H1 (cell line): ENCODE results near the gene NUDT3. TPM values are rescaled to one million over a fixed set of nuclear protein-coding genes. Genes with fewer than 3 reads are reported as not detected.
A peak's percentile ranks its signal among the peaks of the same experiment; 100 is the strongest.

Experiments
- CTCF ChIA-PET: fragments of 300-600 bp; sonication (Branson Sonifier 250); formaldehyde crosslinking; loops from one replicate; lab custom pipeline; 2021; ENCODE audit not compliant: partially characterized antibody; lab: Charles Lee
- POLR2A ChIA-PET: fragments of 300-600 bp; sonication (Branson Sonifier 250); formaldehyde crosslinking; loops from one replicate; lab custom pipeline; 2021; ENCODE audit warnings: inconsistent platforms; ENCODE audit not compliant: partially characterized antibody; lab: Charles Lee
- DNase-seq, 2 experiments: peaks; one replicate each; pipeline versions ENCODE4 v3.0.0 to v3.0.0-alpha.2; 2010 to 2022; ENCODE audit warnings: low spot score in 2 of 2, low read depth in 1 of 2, mixed read lengths in 1 of 2
- FAIRE-seq: peaks from 2 replicates; lab custom pipeline; 2011; peaks lifted over from hg19 to GRCh38; lab: Jason Lieb, UNC
- H2AFZ ChIP-seq: 2 replicates; pipeline ENCODE4 v1.8.1; 2012; ENCODE audit warnings: low read length, inconsistent platforms
- H2AK5ac ChIP-seq: 2 replicates; pipeline ENCODE4 v1.6.1; 2013; ENCODE audit warnings: low read depth, low read length
- H2BK120ac ChIP-seq: replicated peaks from 2 replicates; pipeline ENCODE3; 2013; ENCODE audit warnings: low read depth, low read length, inconsistent platforms
- H2BK12ac ChIP-seq: 2 replicates; pipeline ENCODE4 v1.6.1; 2013; ENCODE audit warnings: low read depth, low read length
- H2BK15ac ChIP-seq: 2 replicates; pipeline ENCODE4 v1.6.1; 2013; ENCODE audit warnings: low read length
- H2BK20ac ChIP-seq: 2 replicates; pipeline ENCODE4 v1.6.1; 2013; ENCODE audit warnings: low read length
- H2BK5ac ChIP-seq: 2 replicates; pipeline ENCODE4 v1.6.1; 2013; ENCODE audit warnings: low read depth, low read length
- H3K14ac ChIP-seq: 2 replicates; pipeline ENCODE4 v1.6.1; 2013; ENCODE audit warnings: inconsistent platforms; ENCODE audit not compliant: insufficient read length
- H3K18ac ChIP-seq: 2 replicates; pipeline ENCODE4 v1.6.1; 2013; ENCODE audit warnings: low read length; ENCODE audit errors: extremely low read depth
- H3K23ac ChIP-seq: 2 replicates; pipeline ENCODE4 v1.6.1; 2013; ENCODE audit warnings: inconsistent platforms; ENCODE audit not compliant: insufficient read length
- H3K23me2 ChIP-seq: 2 replicates; pipeline ENCODE4 v1.6.1; 2013; ENCODE audit warnings: low read depth, low read length
- H3K27ac ChIP-seq: 2 replicates; pipeline ENCODE4 v1.6.1; 2011; ENCODE audit warnings: low read depth, low read length, inconsistent platforms
- H3K27me3 ChIP-seq, 4 experiments: replicated peaks in 1 of 4; 1 replicate in 1 of 4; 2 replicates in 3 of 4; pipeline versions ENCODE4 v1.6.1 to v1.8.1; 2011 to 2013; ENCODE audit warnings: low read length in 3 of 4, mild to moderate bottlenecking in 3 of 4, inconsistent platforms in 2 of 4, mixed read lengths in 2 of 4, moderate library complexity in 1 of 4; ENCODE audit not compliant: control insufficient read depth in 3 of 4, insufficient read depth in 3 of 4; ENCODE audit errors: extremely low read depth in 1 of 4
- H3K36me3 ChIP-seq, 4 experiments: 2 replicates each; pipeline versions ENCODE4 v1.6.1 to v1.8.1; 2011 to 2013; ENCODE audit warnings: mild to moderate bottlenecking in 4 of 4, low read length in 3 of 4, moderate library complexity in 2 of 4, control low read depth in 1 of 4, inconsistent platforms in 1 of 4; ENCODE audit not compliant: insufficient read depth in 4 of 4, control insufficient read depth in 2 of 4
- H3K4ac ChIP-seq: replicated peaks from 2 replicates; pipeline ENCODE3; 2013; ENCODE audit warnings: low read length, low read depth, mixed read lengths, inconsistent platforms; ENCODE audit not compliant: insufficient read length
- H3K4me1 ChIP-seq, 4 experiments: replicated peaks in 1 of 4; 1 replicate in 1 of 4; 2 replicates in 3 of 4; pipeline versions ENCODE4 v1.6.1 to v1.8.1; 2011 to 2013; ENCODE audit warnings: low read length in 3 of 4, inconsistent platforms in 2 of 4, mixed read lengths in 1 of 4; ENCODE audit not compliant: insufficient read depth in 4 of 4, control insufficient read depth in 3 of 4
- H3K4me2 ChIP-seq, 2 experiments: 2 replicates each; pipeline versions ENCODE4 v1.6.1 to v1.8.1; 2011 to 2013; ENCODE audit warnings: low read depth in 2 of 2, low read length in 2 of 2, control low read depth in 1 of 2, inconsistent platforms in 1 of 2, mild to moderate bottlenecking in 1 of 2; ENCODE audit not compliant: insufficient read depth in 1 of 2
- H3K4me3 ChIP-seq, 4 experiments: fragments of 200-600, 300-600 bp in 1 of 4; sonication (generic), shearing (Covaris generic), sonication (Bioruptor Twin) in 1 of 4; 2 replicates each; pipeline versions ENCODE4 v1.5.1 to v1.8.1; 2011 to 2016; ENCODE audit warnings: low read length in 4 of 4, low read depth in 3 of 4, control low read depth in 2 of 4, inconsistent platforms in 2 of 4, mild to moderate bottlenecking in 2 of 4, mixed read lengths in 1 of 4, moderate library complexity in 1 of 4; ENCODE audit not compliant: insufficient read depth in 2 of 4; ENCODE audit errors: extremely low read depth in 1 of 4
- H3K56ac ChIP-seq: replicated peaks from 2 replicates; pipeline ENCODE3; 2013; ENCODE audit warnings: low read depth, mild to moderate bottlenecking, mixed read lengths, low read length, inconsistent platforms; ENCODE audit not compliant: insufficient read length
- H3K79me1 ChIP-seq: 2 replicates; pipeline ENCODE4 v1.6.1; 2013; ENCODE audit warnings: low read depth, low read length, control low read depth
- H3K79me2 ChIP-seq, 2 experiments: 2 replicates each; pipeline versions ENCODE4 v1.6.1 to v1.8.1; 2012 to 2013; ENCODE audit warnings: low read length in 2 of 2, mild to moderate bottlenecking in 2 of 2, inconsistent platforms in 1 of 2; ENCODE audit not compliant: insufficient read depth in 2 of 2, control insufficient read depth in 1 of 2
- H3K9ac ChIP-seq, 4 experiments: replicated peaks in 1 of 4; 1 replicate in 1 of 4; 2 replicates in 3 of 4; pipeline versions ENCODE4 v1.6.1 to v1.8.1; 2011 to 2013; ENCODE audit warnings: low read depth in 3 of 4, low read length in 3 of 4, control low read depth in 2 of 4, mild to moderate bottlenecking in 2 of 4, moderate library complexity in 2 of 4, inconsistent platforms in 1 of 4; ENCODE audit errors: extremely low read depth in 1 of 4
- H3K9me3 ChIP-seq, 2 experiments: 2 replicates each; pipeline versions ENCODE4 v1.6.1 to v1.8.1; 2012 to 2013; ENCODE audit warnings: mild to moderate bottlenecking in 2 of 2, moderate library complexity in 2 of 2, control low read depth in 1 of 2, inconsistent platforms in 1 of 2, low read depth in 1 of 2, low read length in 1 of 2, mixed read lengths in 1 of 2; ENCODE audit not compliant: insufficient read depth in 2 of 2
- H4K20me1 ChIP-seq, 2 experiments: replicated peaks in 1 of 2; 2 replicates each; pipeline versions ENCODE3 to v1.8.1; 2011 to 2013; ENCODE audit warnings: inconsistent platforms in 2 of 2, low read length in 2 of 2, mild to moderate bottlenecking in 1 of 2; ENCODE audit not compliant: insufficient read depth in 2 of 2, control insufficient read depth in 1 of 2
- H4K5ac ChIP-seq: 2 replicates; pipeline ENCODE4 v1.6.1; 2013; ENCODE audit warnings: low read length, low read depth, mixed read lengths, inconsistent platforms; ENCODE audit not compliant: insufficient read length
- H4K8ac ChIP-seq: 2 replicates; pipeline ENCODE4 v1.8.0; 2013; ENCODE audit warnings: mild to moderate bottlenecking, moderate library complexity, low read length, inconsistent platforms; ENCODE audit not compliant: insufficient read depth; ENCODE audit errors: extremely low read depth
- H4K91ac ChIP-seq: replicated peaks from 2 replicates; pipeline ENCODE3; 2013; ENCODE audit warnings: low read length, mixed read lengths, inconsistent platforms; ENCODE audit not compliant: insufficient read length
- EZH2 ChIP-seq: fragments of 200-600 bp; sonication (generic); IDR thresholded peaks from 2 replicates; pipeline ENCODE4 v1.7.1; 2012; ENCODE audit warnings: low read depth, mild to moderate bottlenecking, moderate library complexity, low read length, inconsistent platforms; ENCODE audit not compliant: severe bottlenecking
- HDAC2 ChIP-seq, 2 experiments: fragments of 300-600 bp in 1 of 2; sonication (generic) in 1 of 2; IDR thresholded peaks; 2 replicates each; pipeline ENCODE4 v1.6.1; 2011 to 2012; ENCODE audit warnings: low read depth in 2 of 2, low read length in 2 of 2, mild to moderate bottlenecking in 2 of 2, moderate library complexity in 2 of 2, borderline replicate concordance in 1 of 2, inconsistent platforms in 1 of 2
- NRF1 ChIP-seq: IDR thresholded peaks from 2 replicates; pipeline ENCODE4 v1.6.1; 2011; ENCODE audit warnings: mild to moderate bottlenecking, low read depth, low read length, improper control_type of control experiment
- RFX5 ChIP-seq: IDR thresholded peaks from 2 replicates; pipeline ENCODE4 v1.6.1; 2011; ENCODE audit warnings: low read depth, low read length, improper control_type of control experiment, borderline replicate concordance
- WGBS, 2 experiments: shearing (Covaris generic) in 1 of 2; methylation state at CpG; one replicate each; pipeline versions ENCODE4 v1.1.6 to v1.1.7; 2013 to 2015; ENCODE audit warnings: low lambda C conversion rate in 2 of 2, mixed read lengths in 2 of 2, inconsistent platforms in 1 of 2, low coverage in 1 of 2, missing lambda C conversion rate in 1 of 2; ENCODE audit not compliant: insufficient replicate concordance in 2 of 2, insufficient coverage in 1 of 2, insufficient read length in 1 of 2; ENCODE audit errors: extremely low coverage in 1 of 2, missing lambda C conversion rate in 1 of 2; 5-methylcytosine and 5-hydroxymethylcytosine counted together
- polyA plus RNA-seq, 7 experiments: library from polyadenylated mRNA; depleted of rRNA in 3 of 7; stranded (reverse) in 5 of 7; unstranded in 2 of 7; fragments of >200 nt in 5 of 7; fragments of 200-250 nt in 2 of 7; gene quantifications; 1 replicate in 5 of 7; 2 replicates in 1 of 7; 4 replicates in 1 of 7; pipeline versions ENCODE4 v1.2.1 to v1.2.3, GENCODE V29; 2011 to 2013; ENCODE audit warnings: missing spikeins in 2 of 7, mixed read lengths in 2 of 7
- total RNA-seq: library from RNA; stranded (reverse); fragmentation: NEBNext Ultra II Directional; extraction: Animal tissue kit (Norgen Biotek cat#: 25700); gene quantifications from 2 replicates; pipeline ENCODE4 v1.2.1, GENCODE V29; 2021
- TF ChIP-seq, protein P1 (sequence below): IDR thresholded peaks from 2 replicates; pipeline ENCODE4 v1.6.1; 2012; ENCODE audit warnings: low read length, inconsistent platforms

Gene NUDT3
- total and polyA plus RNA-seq, 2 of the 8 experiments (the other 6 are each of a cell fraction or from before 2014, with no cell fraction given) = 14.1 to 36.9 TPM

DNA sequence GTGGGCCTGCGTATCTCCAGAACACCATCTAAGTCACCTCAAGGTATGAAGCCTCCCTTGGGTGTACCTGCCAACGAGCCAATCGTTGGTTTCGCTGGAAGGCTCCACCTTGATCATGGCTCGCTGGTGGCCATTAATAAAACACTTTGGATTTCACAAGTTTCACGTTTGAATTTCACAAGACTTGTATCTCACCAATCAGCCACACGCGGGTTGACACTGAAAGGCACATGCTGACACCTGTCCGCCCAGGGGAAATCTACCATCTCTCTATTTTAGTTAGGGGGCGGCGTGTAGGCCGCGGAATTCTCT is 156.4 kb downstream of the NUDT3 start:
- no peak overlapping the region for H3K23ac ChIP-seq
- ChIA-PET POLR2A (interaction anchor here (0.7 to 3.2 kb wide), 27 partner anchors 10 to 555 kb away, joined by 3 to 144 read pairs (median 5); partner anchors contain the start of genes BLTP3A, GRM4, RPS10 and SMIM29), CTCF (interaction anchor here (1.0 to 1.9 kb wide), 4 partner anchors 12 to 73 kb away, joined by 4 to 17 read pairs (median 6); no protein-coding TSS in a partner anchor)
- 0% methylated on average over 9 of the region's 13 CpGs; no CpG with 5 or more reads in 1 of the 2 experiments for WGBS, 2 experiments
- peak overlapping the region; percentile 25 for H4K5ac ChIP-seq
- H2AK5ac ChIP-seq = peak overlapping the region; percentile 99
- H3K9ac ChIP-seq = peak overlapping the region; percentile 90 to 98 (median 94)
- no peak overlapping the region for H2AFZ ChIP-seq
- peak overlapping the region; percentile 94 for H4K8ac ChIP-seq
- H3K27me3 ChIP-seq = no peaks in the 10 kb centered on the region
- H3K79me2 ChIP-seq = peaks cover 33 to 44% of the 10 kb centered on the region in 2 experiments
- no peak overlapping the region; the same call in 1 of the 2 replicates for H2BK20ac ChIP-seq
- peaks cover 8 to 27% (median 18%) of the 10 kb centered on the region in 4 experiments for H3K36me3 ChIP-seq
- no peaks in the 10 kb centered on the region for H3K9me3 ChIP-seq
- peak overlapping the region; percentile 84 to 87 for H3K4me2 ChIP-seq
- peak overlapping the region; percentile 98 for H3K18ac ChIP-seq
- peak overlapping the region; percentile 2 for H2BK120ac ChIP-seq
- no peak overlapping the region for H3K14ac ChIP-seq
- no peak for FAIRE-seq
- peaks cover 12% of the 10 kb centered on the region for H3K23me2 ChIP-seq
- peaks cover 0 to 34% (median 24%) of the 10 kb centered on the region in 4 experiments; a peak in 6 of 7 replicates for H3K4me1 ChIP-seq
- peak overlapping the region; percentile 6 for H3K4ac ChIP-seq
- H3K4me3 ChIP-seq = peak overlapping the region; percentile 81 to 88 (median 86)
- H3K27ac ChIP-seq = peak overlapping the region; percentile 96
- peak in 1 of 2 experiments; percentile 66 for DNase-seq
- peak overlapping the region; percentile 99 for H2BK5ac ChIP-seq
- peak overlapping the region; percentile 91 for H3K56ac ChIP-seq
- peaks cover 25 to 28% of the 10 kb centered on the region in 2 experiments for H4K20me1 ChIP-seq
- H3K79me1 ChIP-seq = peaks cover 9% of the 10 kb centered on the region
- H2BK15ac ChIP-seq = no peak overlapping the region
- H4K91ac ChIP-seq = peak overlapping the region; percentile 56
- H2BK12ac ChIP-seq = peak overlapping the region; percentile 95; the same call in 1 of the 2 replicates
- TF ChIP-seq HDAC2 (IDR thresholded peaks at IDR 0.05; ENCODE audit: borderline replicate concordance in 1 of 2, low read depth in 2 of 2, low read length in 2 of 2) (no peak; a peak in 1 of 4 replicates), NRF1 (no peak), RFX5 (no peak), EZH2 (no peak)
- TF ChIP-seq, protein P1, sequence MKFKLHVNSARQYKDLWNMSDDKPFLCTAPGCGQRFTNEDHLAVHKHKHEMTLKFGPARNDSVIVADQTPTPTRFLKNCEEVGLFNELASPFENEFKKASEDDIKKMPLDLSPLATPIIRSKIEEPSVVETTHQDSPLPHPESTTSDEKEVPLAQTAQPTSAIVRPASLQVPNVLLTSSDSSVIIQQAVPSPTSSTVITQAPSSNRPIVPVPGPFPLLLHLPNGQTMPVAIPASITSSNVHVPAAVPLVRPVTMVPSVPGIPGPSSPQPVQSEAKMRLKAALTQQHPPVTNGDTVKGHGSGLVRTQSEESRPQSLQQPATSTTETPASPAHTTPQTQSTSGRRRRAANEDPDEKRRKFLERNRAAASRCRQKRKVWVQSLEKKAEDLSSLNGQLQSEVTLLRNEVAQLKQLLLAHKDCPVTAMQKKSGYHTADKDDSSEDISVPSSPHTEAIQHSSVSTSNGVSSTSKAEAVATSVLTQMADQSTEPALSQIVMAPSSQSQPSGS = peak; percentile 46; the same call in 1 of the 2 replicates
